HG02610 (cell line): ENCODE measurements around the gene P2RY11.

Source experiments
- ATAC-seq: cut with Tn5 transposase; IDR thresholded peaks from one replicate; pipeline ENCODE4 v1.9.1; 2021; ENCODE audit warnings: mild to moderate bottlenecking, moderate library complexity; ENCODE audit not compliant: unreplicated experiment

P2RY11 gene

GRCh38 chr19:10112895-10113591, 1.6 kb downstream of the P2RY11 start:
- no peak for ATAC-seq

GRCh38 chr19:10113592-10113963, 2.1 kb downstream of the P2RY11 start:
- no peak for ATAC-seq

- ATAC-seq: no peak
Measured at GRCh38 chr19:10113964-10114650, 2.6 kb downstream of the P2RY11 start.

- no peak for ATAC-seq
Measured at GRCh38 chr19:10114651-10115391, 3.3 kb downstream of the P2RY11 start.

- ATAC-seq: no peak
Measured at GRCh38 chr19:10115392-10116084, 4.0 kb downstream of the P2RY11 start.

GRCh38 chr19:10116085-10116865, 4.8 kb downstream of the P2RY11 start:
- no peak for ATAC-seq

GRCh38 chr19:10116866-10117616, 5.5 kb downstream of the P2RY11 start:
- no peak for ATAC-seq

- no peak for ATAC-seq
Measured at GRCh38 chr19:10118960-10119359, 7.5 kb downstream of the P2RY11 start.

GRCh38 chr19:10120538-10121189, 9.2 kb downstream of the P2RY11 start:
- ATAC-seq: no peak

GRCh38 chr19:10122045-10122444, 10.6 kb downstream of the P2RY11 start:
- ATAC-seq: no peak

GRCh38 chr19:10124429-10124828, 12.9 kb downstream of the P2RY11 start:
- no peak for ATAC-seq

- ATAC-seq: no peak
Measured at GRCh38 chr19:10126213-10126639, 14.7 kb downstream of the P2RY11 start.

GRCh38 chr19:10132905-10133304, 21.4 kb downstream of the P2RY11 start:
- ATAC-seq: no peak

- ATAC-seq: no peak
Measured at GRCh38 chr19:10133596-10133995, 22.1 kb downstream of the P2RY11 start.

GRCh38 chr19:10134040-10134439, 22.5 kb downstream of the P2RY11 start:
- no peak for ATAC-seq

- no peak for ATAC-seq
Measured at GRCh38 chr19:10135551-10136334, 24.2 kb downstream of the P2RY11 start.

- no peak for ATAC-seq
Measured at GRCh38 chr19:10136936-10137335, 25.4 kb downstream of the P2RY11 start.
